HG03442 (cell line): ENCODE measurements around the gene PHACTR3.

Source experiments
- ATAC-seq: cut with Tn5 transposase; IDR thresholded peaks from one replicate; pipeline ENCODE4 v1.9.1; 2021; ENCODE audit warnings: mild to moderate bottlenecking, moderate library complexity; ENCODE audit not compliant: unreplicated experiment

PHACTR3 gene

DNA sequence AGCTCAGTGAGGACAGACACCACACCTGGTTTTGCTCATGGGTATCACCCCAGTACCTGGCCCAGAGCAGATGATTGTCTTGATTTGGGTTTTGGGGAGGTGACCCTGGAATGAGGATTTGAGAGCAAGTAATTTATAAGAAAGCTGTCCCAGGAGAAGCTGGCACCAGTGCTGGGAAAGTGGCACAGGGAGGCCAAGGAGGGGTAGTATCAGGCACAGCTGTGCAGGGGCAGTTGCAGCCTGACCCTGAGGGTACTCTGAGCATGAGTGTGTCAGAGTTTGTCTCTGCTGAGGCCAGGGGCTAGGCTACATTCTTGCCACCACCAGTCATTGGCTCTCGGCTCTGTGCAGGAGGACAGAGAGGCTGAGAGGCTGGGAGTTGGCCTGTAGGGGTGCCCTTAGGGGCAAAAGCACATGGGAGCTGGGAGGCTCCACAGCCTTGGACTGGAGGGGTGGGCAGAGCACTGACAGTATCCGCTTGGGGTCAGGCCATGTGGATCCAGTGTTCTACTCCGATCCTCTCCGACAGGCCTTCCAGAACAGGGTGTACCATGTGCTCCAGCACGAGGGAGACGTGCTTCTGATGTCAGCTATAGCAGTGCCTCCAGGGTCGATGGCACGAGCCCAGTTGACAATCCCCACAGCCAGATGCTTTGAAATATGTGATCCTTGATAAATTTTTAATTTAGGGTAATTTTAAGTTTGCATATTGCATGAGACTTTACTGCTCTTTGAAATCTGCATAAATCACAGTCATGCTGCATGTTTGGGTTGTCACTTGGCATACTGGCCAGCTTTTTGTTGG lies 121.3 kb downstream of the PHACTR3 start:
- ATAC-seq, result no peak

DNA sequence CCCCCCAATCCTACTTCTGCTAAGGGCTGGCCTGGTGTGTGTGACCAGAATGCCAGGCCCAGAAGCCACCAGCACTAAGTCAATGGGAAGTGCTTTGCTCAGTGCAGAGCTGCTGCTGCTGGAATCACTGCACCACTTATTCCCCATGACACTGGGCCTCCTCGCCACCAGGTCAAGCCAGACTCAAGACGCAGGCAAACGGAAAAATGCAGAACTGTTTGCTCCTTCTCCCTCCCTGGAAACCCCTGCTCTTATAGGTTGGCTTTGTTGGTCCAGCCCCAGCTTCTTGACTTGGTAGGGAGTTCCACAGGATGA lies 121.9 kb downstream of the PHACTR3 start:
- ATAC-seq, result no peak

DNA sequence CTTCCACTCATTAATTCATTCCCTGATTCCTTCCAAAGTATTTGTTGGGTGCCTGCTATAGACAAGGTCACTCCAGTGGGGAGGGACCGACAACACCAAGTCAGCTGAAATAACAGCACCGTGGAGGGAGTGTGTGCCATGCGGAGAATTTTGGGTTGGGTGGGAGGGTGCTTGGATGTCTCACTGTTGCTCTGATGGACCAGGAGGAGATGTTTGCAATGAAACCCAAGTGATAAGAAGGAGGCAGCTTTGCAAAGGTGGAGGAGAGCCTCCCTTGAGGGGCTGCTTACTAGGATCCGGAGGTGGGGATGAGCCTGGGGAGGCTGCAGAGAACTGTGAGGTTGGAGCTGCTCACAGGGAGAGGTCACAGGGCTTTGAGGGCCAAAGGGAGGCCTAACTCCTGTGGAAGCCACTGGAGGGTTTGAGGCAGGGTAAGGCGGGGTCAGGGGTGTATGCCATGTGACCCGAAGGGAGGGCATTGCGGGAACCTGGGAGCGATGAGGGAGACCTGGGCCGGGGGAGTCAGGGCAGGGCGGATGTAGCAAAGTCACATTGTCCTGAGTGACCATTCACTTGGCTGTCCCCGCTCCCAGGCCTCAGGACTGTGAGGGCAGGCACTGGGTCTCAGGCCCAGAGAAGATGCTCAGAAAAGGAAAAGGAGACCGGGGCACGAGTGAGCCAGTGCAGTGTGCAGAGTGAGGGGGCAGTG lies 124.5 kb downstream of the PHACTR3 start:
- no peak for ATAC-seq

DNA sequence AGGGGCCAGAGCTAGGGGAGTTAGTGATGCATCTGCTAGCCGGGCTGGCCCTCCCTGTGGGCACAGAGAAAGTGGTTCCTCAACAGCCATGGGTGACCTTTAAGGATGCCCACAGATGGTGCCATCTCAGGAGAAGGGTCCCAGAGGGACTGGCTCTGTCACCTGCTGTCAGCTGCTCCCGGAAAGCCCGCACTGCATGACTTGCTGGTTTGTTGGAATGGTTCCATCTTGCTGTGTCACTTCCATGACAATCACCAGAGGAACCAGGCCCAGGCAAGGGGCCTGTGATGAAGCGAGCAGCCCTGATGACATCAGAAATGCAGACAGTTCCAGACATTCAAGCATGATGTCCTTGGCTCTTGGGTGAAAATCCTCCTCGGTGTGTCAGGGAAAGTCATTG lies 125.2 kb downstream of the PHACTR3 start:
- ATAC-seq, result no peak

DNA sequence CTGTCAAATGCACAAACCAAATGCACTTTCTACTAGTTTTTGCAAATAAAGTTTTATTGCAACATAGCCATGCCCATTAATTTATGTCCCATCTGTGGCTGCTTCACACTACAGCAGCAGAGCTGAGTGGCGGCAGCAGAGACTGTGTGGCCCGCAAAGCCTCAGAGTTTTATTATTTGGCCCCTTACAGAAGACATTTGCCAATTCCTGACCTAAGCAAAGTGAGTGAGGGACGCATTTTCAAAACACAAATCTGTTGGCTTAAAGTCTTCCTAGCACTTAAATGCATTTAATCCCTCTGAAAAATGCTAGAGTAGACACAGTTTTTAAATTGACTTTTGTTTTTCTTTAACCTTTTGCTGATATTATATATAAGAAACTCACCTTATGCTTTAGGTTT lies 126.4 kb downstream of the PHACTR3 start:
- ATAC-seq, result no peak

DNA sequence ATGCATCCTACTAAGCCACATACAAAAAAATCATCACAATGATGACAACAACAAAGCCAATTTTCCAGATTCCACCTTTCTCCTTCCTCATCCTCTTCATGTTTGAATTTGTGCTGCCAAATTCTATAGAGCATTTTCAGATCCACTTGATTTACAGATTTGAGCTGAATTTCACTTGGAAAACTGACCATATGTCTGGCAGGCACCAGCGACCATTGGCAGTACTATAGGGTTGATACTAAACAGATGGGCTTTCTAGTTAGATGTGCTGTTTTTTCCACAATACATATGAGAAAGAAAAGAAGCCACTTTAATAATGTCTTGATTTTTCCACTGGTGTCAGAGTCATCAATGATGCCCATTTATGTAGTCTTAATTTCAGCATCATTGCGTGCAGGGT lies 127.0 kb downstream of the PHACTR3 start:
- no peak for ATAC-seq

DNA sequence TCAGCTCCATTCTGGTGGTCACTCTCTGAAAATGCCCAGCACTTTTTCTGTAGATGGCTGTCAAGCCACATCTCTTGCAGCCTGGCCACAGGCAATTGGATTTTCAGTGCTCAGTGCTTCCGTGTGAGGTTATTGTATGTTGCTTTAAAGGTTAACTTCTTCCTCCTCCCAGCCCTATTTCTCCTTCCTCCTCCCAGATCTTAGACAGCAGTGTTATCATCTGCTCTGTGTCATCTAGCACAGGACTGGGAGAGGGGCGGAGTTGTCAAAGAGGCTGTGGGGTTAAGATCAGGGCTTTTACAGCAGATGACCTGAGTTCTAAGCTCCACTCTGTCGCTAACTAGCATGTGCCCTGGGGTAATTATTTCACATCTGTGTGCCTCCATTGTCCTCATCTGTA lies 129.0 kb downstream of the PHACTR3 start:
- ATAC-seq, result no peak

DNA sequence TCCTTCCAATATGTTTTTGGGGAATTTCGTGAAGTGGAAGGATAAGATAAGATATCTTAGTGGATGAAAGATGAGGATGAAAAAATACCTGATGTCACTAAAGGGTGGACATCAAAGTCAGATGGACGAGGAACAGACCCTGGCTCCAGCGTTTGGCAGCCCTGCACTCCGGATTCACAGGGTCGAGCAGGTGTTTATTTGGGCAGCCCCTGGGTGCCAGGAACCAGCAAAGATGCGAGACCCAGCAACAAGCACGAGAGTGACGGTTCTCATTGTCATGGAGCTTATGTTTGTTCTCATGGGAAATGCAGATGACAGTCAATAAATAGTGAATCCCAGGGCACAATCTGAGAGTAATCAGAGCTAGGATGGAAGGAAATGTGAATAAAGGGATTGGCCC lies 131.1 kb downstream of the PHACTR3 start:
- ATAC-seq, result no peak

DNA sequence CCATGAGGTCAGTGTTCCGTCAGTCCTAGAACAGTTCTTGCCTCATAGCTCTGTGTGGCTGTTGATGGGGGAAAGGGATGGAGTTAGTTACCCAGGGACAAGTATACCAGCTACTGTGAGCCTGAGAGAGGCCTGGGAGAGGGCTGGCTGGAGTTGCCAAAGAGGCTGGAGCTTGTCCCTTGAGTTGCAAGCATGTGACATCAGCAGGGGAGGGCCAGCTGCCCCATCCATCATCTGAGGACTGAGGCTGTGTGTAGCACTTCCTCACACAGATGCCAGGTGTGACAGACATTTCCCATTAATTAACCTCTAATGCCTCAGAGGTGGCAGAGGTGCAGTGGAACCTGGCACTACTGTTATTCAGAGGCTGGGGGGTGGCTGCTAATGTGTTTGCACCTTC lies 131.6 kb downstream of the PHACTR3 start:
- ATAC-seq, result no peak

DNA sequence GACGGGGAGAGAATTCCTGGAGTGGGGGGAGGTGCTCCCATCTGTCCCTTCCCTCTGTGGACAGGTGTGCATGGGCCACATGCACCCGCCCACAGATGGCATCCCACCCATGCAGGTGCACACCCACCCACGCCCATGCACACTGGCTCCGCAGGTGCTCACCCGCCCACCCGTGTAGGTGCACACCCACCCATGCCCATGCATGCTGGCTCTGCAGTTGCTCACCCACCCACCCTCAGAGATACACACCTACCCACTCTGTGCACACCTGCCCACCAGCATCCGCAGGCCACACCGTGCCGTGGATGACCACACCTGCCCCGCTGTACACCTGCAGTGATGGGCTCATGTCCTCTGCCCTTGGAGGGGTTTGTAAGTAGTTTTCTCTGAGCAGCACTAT lies 132.0 kb downstream of the PHACTR3 start:
- ATAC-seq, result no peak

DNA sequence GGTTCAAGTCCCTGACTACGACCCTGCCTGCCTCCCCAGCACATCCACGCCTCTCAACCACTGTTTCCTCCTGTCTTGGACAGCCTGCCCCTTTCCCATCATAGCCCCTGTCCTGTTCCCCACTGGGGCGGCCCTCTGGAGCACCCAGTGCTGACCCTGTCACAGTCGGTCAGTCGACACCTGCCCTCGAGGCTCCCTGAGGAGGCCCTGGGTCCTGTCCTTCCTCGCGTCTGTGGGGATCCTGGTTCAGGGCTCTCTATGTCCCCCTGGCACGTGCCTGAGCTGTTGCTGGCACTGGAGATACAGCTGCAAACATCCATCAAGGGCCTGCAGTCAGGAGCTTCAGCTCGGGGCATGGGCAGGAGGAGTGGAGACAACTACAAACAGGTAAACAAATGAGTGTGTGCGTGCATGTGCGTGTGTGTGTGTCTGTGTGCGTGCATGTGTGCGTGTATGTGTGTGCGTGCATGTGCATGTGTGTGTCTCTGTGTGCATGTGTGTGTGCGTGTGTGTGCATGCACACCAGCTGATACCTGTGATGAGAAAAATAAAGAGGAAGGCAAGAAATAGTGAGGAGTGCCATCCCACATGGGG lies 132.8 kb downstream of the PHACTR3 start:
- no peak for ATAC-seq

DNA sequence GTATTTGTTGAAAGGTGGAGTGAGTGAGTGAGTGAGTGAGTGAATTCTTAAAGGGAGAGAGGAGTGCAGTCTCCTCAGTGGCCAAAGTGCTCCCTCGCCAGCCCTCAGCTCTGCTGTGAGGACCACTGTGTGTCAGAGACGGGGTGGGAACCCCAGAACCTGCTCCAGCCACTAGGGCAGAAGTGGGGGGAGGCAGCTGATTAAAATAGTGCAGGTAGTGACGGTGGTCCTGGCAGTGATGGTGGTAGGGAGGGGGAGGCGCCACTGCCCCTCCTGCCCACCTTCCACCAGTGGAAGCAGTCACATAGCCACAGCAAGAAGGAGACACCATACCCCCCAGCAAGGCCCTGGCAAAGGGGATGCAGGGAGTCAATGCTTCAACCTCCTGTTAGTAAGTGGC lies 133.5 kb downstream of the PHACTR3 start:
- ATAC-seq, result no peak

DNA sequence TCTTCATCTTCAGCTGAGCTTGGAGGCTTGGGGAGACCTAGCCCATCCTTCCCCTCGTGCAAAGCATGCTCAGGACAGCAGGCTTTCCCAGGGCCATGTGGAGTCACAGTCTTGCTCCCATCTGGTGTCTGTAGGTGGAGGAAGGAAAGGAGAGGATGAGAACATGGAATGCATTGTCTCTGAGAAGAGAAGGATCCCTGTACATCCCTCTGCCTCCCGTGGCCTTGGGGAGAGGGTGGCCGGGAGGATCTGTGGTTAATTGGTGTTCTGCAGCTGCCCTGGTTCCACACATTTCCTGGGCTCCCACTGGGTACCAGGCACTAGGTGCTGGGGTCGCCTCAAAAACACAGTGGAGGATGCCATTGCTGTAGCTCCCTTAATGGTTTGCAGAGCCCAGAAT lies 134.5 kb downstream of the PHACTR3 start:
- ATAC-seq, result no peak

DNA sequence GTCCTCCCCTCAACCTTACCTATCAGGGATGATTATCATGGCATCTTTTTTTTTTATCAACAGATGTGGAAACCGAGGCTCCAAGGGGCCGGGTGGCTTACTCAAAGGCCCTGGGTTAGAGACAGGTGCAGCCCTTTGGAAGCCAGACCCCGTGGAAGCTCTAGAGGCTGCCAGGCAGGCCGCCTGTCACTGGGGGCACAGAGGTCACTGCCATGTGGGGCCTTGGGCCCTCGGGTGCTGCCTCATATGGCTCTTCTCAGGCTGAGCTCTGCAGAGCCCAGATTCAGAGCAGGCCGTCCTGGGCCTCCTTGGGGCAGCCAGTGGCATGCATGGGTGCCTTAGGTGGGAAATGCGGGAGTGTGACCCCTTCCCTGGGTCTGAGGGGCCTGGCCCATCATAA lies 136.3 kb downstream of the PHACTR3 start:
- no peak for ATAC-seq

DNA sequence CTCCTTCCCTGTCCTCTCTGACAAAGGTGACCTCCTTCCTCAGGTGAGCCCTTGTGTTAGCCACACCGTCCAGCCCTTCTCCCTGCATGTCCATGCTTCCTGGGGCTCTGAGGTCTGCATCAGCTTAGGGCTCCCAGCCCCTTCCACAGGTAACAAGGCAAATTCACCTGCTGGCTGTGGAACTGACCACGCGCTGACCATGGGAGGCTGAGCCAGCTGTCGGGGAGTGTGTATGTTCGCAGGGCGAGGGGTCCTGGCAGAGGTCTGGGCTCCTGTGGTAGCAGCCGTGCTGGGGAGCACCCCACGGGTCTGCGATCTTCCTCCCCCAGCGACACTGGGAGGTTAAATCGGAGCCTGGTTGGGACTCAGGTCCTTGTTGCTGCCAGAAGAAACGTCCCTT lies 136.7 kb downstream of the PHACTR3 start:
- ATAC-seq, result no peak

DNA sequence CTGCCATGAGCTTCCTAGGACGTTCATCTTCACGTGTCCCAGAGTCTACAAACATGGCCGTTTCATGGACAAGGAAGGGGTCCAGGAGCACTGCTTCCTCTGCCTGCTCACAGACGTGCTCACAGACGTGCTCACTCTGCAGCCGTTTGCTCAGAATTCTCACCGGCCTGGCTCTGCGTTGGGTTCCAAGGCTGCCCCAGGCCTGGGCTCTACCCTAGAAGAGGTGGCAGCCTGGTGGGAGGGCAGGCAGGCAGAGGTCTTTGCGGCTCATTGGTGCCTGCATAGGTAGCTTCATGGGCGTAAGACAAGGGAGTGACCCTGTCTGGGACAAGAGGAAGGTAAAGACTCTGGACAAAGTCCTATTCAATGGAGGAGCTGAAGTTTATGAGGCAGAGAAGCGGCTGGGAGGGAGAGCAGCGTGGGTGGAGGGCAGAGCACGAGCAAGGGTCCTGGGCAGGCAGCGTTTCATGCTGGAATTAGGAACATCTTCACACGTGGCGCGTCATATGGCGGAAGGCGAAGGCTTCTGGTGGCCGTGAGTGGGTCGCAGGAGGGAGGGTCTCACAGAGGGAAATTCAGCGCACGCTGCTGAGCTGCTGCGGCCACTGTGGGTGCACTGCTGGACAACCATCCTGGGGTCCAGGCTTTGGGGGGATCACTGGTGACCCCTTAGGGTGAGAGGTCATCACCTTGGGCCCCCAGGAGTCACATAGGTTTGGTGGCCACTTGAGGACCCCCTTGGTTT lies 138.2 kb downstream of the PHACTR3 start:
- ATAC-seq, result no peak

DNA sequence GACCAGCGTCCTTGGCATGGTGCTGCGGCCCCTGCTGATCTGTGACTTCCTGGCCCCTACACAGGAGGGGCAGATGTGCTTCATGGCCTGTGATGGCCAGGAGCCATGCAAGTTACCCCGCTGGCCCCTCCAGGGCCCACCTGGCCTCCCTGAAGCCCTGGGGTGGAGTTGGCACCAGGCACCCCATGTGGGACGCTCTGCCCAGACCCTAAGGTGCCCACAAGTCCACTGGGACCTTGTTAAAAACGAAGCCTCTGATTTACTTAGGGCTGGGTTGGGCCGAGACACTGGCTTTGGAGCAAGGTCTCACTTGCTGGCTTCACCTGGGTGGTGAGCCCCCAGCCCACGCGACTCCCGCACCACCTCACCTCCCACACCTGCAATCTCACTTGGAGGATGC lies 139.0 kb downstream of the PHACTR3 start:
- no peak for ATAC-seq

DNA sequence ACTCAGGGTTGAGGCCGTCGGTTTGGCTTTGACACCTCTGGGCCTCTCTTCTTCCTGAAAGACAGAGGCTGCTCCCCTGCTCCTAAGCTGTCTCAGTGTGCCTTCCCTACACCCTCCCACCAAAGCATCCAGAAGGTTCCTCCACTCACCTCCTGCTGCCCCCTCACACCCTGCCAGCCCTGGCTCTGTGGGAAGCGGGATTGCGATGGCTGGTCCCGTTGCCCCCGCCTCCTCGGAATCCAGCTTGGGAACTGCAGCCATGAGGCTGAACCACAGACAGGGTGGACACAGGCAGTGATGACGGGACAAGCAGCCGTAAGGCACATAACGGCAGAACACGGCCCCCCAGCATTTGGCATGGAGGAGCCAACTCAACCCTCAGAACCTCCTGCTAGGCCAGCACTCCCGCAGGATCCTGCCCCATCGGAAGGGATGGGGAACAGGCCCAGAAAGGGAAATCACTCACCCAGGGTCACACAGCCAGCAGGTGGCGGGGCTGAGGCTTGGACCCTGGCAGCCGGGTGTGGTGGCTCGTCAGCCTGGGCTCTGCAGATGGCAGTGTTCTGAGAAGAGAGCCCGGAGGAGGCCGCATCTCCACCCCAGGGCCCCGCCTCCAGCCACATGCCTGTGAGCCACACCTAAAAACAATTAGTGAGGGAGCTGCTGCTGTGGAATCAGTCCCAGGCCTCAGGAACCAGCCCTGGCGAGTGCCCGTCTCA lies 139.6 kb downstream of the PHACTR3 start:
- no peak for ATAC-seq

DNA sequence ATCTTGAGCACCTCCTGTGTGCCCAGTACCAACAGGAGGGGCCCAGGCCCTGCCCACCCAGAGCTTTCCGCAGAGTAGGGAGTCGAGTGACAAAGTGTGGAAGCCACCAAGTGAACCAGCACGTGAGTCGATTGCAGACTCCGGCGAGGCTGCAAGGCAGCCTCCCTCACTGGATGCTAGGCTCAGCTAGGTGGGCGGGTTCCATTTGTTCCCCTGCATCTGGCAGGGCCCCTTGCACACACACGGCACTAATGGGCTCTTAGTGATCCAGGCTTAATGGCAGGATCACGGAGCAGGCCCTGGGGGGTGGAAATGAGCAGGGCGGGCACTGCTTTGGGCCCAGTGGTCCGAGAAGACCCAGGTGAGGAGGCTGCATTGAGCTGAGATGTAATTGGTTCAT lies 140.4 kb downstream of the PHACTR3 start:
- ATAC-seq, result no peak

DNA sequence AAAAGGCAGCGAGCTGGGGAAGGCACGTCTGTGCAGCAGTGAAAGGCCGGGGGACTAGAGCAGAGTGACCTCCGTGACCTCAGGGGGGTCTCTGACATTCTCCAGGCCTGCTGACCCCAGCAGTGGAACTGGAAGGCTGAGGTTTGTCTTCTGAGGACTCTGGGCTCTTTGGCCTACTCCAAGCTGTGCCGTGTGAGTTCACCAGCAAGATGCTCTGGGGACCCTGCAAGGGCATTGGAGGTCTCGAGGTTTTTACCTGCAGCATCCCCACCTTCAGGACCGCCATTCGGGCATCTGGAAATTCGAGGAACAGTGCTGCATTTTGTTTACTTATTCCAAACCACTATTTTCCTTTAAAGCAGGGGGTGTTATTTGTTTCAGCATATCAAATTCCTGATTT lies 140.9 kb downstream of the PHACTR3 start:
- no peak for ATAC-seq

DNA sequence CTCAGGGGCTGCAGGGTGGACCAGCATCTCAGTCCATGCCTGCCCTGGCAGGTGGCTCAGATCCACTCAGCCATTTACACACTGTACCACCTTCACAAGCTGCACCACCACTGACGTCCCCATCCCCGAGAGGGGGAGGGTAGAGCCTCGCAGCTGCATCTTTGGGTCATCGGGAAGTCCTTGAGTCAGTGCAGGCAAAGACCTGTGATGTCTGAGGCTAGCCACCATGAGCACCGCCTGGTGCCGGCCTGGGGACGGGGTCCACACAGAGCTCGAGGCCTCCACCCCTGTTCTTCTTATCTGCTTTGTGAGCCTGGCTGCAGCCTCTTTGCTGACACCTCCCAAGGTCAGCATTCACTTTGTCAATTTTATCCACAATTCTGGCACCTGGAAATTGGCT lies 141.4 kb downstream of the PHACTR3 start:
- no peak for ATAC-seq
